ENCODE results near the gene LRTM2.

- TF ChIP-seq CTCF (conservative IDR thresholded peaks at IDR 0.05; ENCODE audit: low read length) = no peak
- TF ChIP-seq EZH2phosphoT487 (IDR thresholded peaks at IDR 0.05; ENCODE audit: borderline replicate concordance) = no peak
These were observed 19.1 kb downstream of the LRTM2 start for GRCh38 chr12:1839464-1839863.
